ENCODE results near the gene LSR. TPM values are rescaled to one million over a fixed set of nuclear protein-coding genes. Genes with fewer than 3 reads are reported as not detected.
A peak's percentile ranks its signal among the peaks of the same experiment; 100 is the strongest.

LSR gene
- total RNA-seq, 1 experiment from 2014 or later: 152 TPM

GRCh38 chr19:35279374-35279773 lies 30.6 kb downstream of the LSR start:
- H3K4me1 Mint-ChIP-seq: peaks cover 2 to 8% of the 10 kb centered on the region in 2 experiments

More at GRCh38 chr19:35279374-35279773, 30.6 kb downstream of the LSR start:
- Mint-ChIP-seq H3K4me3 (no peak overlapping the region), H3K27me3 (ENCODE audit: low read depth) (peaks cover 19% of the 10 kb centered on the region), H3K9me3 (no peaks in the 10 kb centered on the region), H3K27ac (peak overlapping the region in 1 of 3 experiments; percentile 27; a peak in 1 of 7 replicates), H3K36me3 (ENCODE audit: insufficient read depth in 1 of 3, low read depth in 3 of 3) (peaks cover 7 to 41% (median 38%) of the 10 kb centered on the region in 3 experiments; a peak in 6 of 7 replicates)
- H2BK120ac ChIP-seq (ENCODE audit: low read depth, low read length, poor library complexity, severe bottlenecking): no peak overlapping the region
- no peak overlapping the region for H3K9ac ChIP-seq (ENCODE audit: extremely low read depth, insufficient read length, low read length)
- no peak overlapping the region for H2BK20ac ChIP-seq (ENCODE audit: low read depth, low read length, poor library complexity, severe bottlenecking)
- H3K14ac ChIP-seq (ENCODE audit: insufficient read depth, low read length): no peak overlapping the region
- no peak overlapping the region for H4K8ac ChIP-seq (replicated peaks; ENCODE audit: insufficient read length, low read depth, low read length)
- H2AFZ ChIP-seq (ENCODE audit: low read length): no peak overlapping the region
- H3K79me1 ChIP-seq (ENCODE audit: insufficient read depth, low read depth, low read length, poor library complexity, severe bottlenecking): no peaks in the 10 kb centered on the region
- no peak overlapping the region for H2BK15ac ChIP-seq (ENCODE audit: low read depth, low read length)
- no peak overlapping the region for H4K91ac ChIP-seq (ENCODE audit: insufficient read length, low read depth, low read length)
- H4K20me1 ChIP-seq (ENCODE audit: control insufficient read depth, insufficient read depth, insufficient read length): no peaks in the 10 kb centered on the region
- TF ChIP-seq CTCF (conservative IDR thresholded peaks at IDR 0.05): no peak
- H3K4me2 ChIP-seq (ENCODE audit: insufficient read depth, insufficient read length, low read length): no peak overlapping the region
- no peak overlapping the region for H4K5ac ChIP-seq (ENCODE audit: insufficient read length, low read depth, low read length)
- no peak overlapping the region for H3K4ac ChIP-seq (ENCODE audit: low read depth, low read length)
- H3K23ac ChIP-seq (ENCODE audit: insufficient read length, low read depth, low read length): no peak overlapping the region
- H3K23me2 ChIP-seq (ENCODE audit: insufficient read length, low read depth, low read length, poor library complexity, severe bottlenecking): no peaks in the 10 kb centered on the region
- H2AK5ac ChIP-seq (ENCODE audit: insufficient read length, low read length): no peak overlapping the region
- H2BK12ac ChIP-seq (ENCODE audit: insufficient read length, low read depth, low read length): no peak overlapping the region
- no peak overlapping the region for H2BK5ac ChIP-seq (ENCODE audit: insufficient read length, low read length)
- H3K27me3 ChIP-seq (ENCODE audit: insufficient read depth, low read length): no peaks in the 10 kb centered on the region
- H3K9me3 ChIP-seq (ENCODE audit: control insufficient read depth, low read depth, low read length): no peaks in the 10 kb centered on the region
- H3T11ph ChIP-seq (ENCODE audit: low read length): no peak overlapping the region
- H3K27ac ChIP-seq (ENCODE audit: insufficient read length, low read depth, low read length): no peak overlapping the region
- no peaks in the 10 kb centered on the region for H3K79me2 ChIP-seq (ENCODE audit: insufficient read depth, low read length)
- WGBS (ENCODE audit: extremely low coverage, insufficient read length, low lambda C conversion rate): no CpG with 5 or more reads among the region's 11 CpGs
- DNase-seq: no peak
- no peaks in the 10 kb centered on the region for H3K4me1 ChIP-seq (ENCODE audit: insufficient read depth, low read length)
- no peak overlapping the region for H3K56ac ChIP-seq (ENCODE audit: insufficient read length, low read depth, low read length)
- H3K18ac ChIP-seq (ENCODE audit: insufficient read length, low read depth, low read length): no peak overlapping the region
